ENCODE measurements around the gene DIP2B.

The DIP2B gene

GRCh38 chr12:50727466-50727865, 222.7 kb downstream of the DIP2B start:
- no peak for DNase-seq (ENCODE audit: low read depth)

GRCh38 chr12:50728417-50728816, 223.6 kb downstream of the DIP2B start:
- no peak for DNase-seq (ENCODE audit: low read depth)

GRCh38 chr12:50728841-50729240, 224.1 kb downstream of the DIP2B start:
- no peak for DNase-seq (ENCODE audit: low read depth)

GRCh38 chr12:50732591-50732990, 227.8 kb downstream of the DIP2B start:
- no peak for DNase-seq (ENCODE audit: low read depth)

GRCh38 chr12:50733706-50734105, 228.9 kb downstream of the DIP2B start:
- DNase-seq (ENCODE audit: low read depth): no peak

GRCh38 chr12:50734409-50735263, 229.9 kb downstream of the DIP2B start:
- DNase-seq (ENCODE audit: low read depth): peak; percentile 14

GRCh38 chr12:50739611-50740010, 234.8 kb downstream of the DIP2B start:
- no peak for DNase-seq (ENCODE audit: low read depth)

- no peak for DNase-seq (ENCODE audit: low read depth)
Observed at GRCh38 chr12:50740307-50740706, 235.5 kb downstream of the DIP2B start.

GRCh38 chr12:50742776-50743175, 238.0 kb downstream of the DIP2B start:
- DNase-seq (ENCODE audit: low read depth): no peak

GRCh38 chr12:50745861-50746260, 241.1 kb downstream of the DIP2B start:
- DNase-seq (ENCODE audit: low read depth): no peak

- DNase-seq (ENCODE audit: low read depth): no peak
Observed at GRCh38 chr12:50746431-50746830, 241.6 kb downstream of the DIP2B start.

GRCh38 chr12:50747817-50748216, 243.0 kb downstream of the DIP2B start:
- DNase-seq (ENCODE audit: low read depth): no peak

GRCh38 chr12:50749459-50749882, 244.7 kb downstream of the DIP2B start:
- DNase-seq (ENCODE audit: low read depth): no peak

GRCh38 chr12:50750366-50750765, 245.6 kb downstream of the DIP2B start:
- no peak for DNase-seq (ENCODE audit: low read depth)

- DNase-seq (ENCODE audit: low read depth): no peak
Observed at GRCh38 chr12:50751948-50752721, 247.3 kb downstream of the DIP2B start.

GRCh38 chr12:50753232-50753769, 248.5 kb downstream of the DIP2B start:
- DNase-seq (ENCODE audit: low read depth): no peak

- DNase-seq (ENCODE audit: low read depth): peak; percentile 95
Observed at GRCh38 chr12:50763639-50764285, 259.0 kb downstream of the DIP2B start, which contains the start of gene ATF1. Gene ATF1 (plus strand): TSS chr12:50764101. CDS start chr12:50780146, 16,045 bp downstream.

GRCh38 chr12:50764286-50765094, 259.7 kb downstream of the DIP2B start:
- peak; percentile 58 for DNase-seq (ENCODE audit: low read depth)

GRCh38 chr12:50765095-50765911, 260.5 kb downstream of the DIP2B start:
- no peak for DNase-seq (ENCODE audit: low read depth)

GRCh38 chr12:50768391-50768790, 263.6 kb downstream of the DIP2B start:
- DNase-seq (ENCODE audit: low read depth): no peak

Measured in CMK (cell line).